HG03521 (cell line): ENCODE results near the gene RPGRIP1L.

Experiments used
- ATAC-seq: cut with Tn5 transposase; IDR thresholded peaks from one replicate; pipeline ENCODE4 v1.9.1; 2021; ENCODE audit warnings: mild to moderate bottlenecking, moderate library complexity; ENCODE audit not compliant: unreplicated experiment

The RPGRIP1L gene

GRCh38 chr16:53559270-53559951 is 144.2 kb downstream of the RPGRIP1L start:
- no peak for ATAC-seq

- no peak for ATAC-seq
Observed at GRCh38 chr16:53558710-53559109, 144.9 kb downstream of the RPGRIP1L start.

GRCh38 chr16:53556521-53556920 is 147.1 kb downstream of the RPGRIP1L start:
- no peak for ATAC-seq

GRCh38 chr16:53549970-53550690 is 153.5 kb downstream of the RPGRIP1L start:
- ATAC-seq: peak; percentile 64
